Small intestine (tissue), 7 donors: ENCODE results near the gene RGS3. TPM values are rescaled to one million over a fixed set of nuclear protein-coding genes. Genes with fewer than 3 reads are reported as not detected.
"Not testable (repeated sequence)": the region's sequence is repeated elsewhere in the genome, so short reads cannot be mapped to it uniquely, and the experiment has no call there.

Source experiments
- DNase-seq, 2 donors: peaks; one replicate each; pipeline versions ENCODE4 v3.0.0 to v3.0.0-alpha.2; 2013
- FAIRE-seq: peaks from 2 replicates; lab custom pipeline; 2012; peaks lifted over from hg19 to GRCh38; lab: Jason Lieb, UNC
- H3K27ac ChIP-seq, 3 donors: one replicate each; pipeline ENCODE4 v1.5.1; 2013; ENCODE audit warnings: low read length in 2 of 3, mild to moderate bottlenecking in 2 of 3, control low read depth in 1 of 3, inconsistent platforms in 1 of 3, low read depth in 1 of 3, moderate library complexity in 1 of 3
- H3K27me3 ChIP-seq, 3 donors: one replicate each; pipeline ENCODE4 v1.6.1; 2013; ENCODE audit warnings: low read length in 3 of 3, inconsistent platforms in 1 of 3; ENCODE audit not compliant: control insufficient read depth in 3 of 3, insufficient read depth in 3 of 3
- H3K36me3 ChIP-seq, 3 donors: one replicate each; pipeline ENCODE4 v1.6.1; 2013; ENCODE audit warnings: low read length in 3 of 3, inconsistent platforms in 1 of 3, low read depth in 1 of 3, mild to moderate bottlenecking in 1 of 3, moderate library complexity in 1 of 3; ENCODE audit not compliant: control insufficient read depth in 3 of 3, insufficient read depth in 2 of 3
- H3K4me1 ChIP-seq, 3 donors: one replicate each; pipeline ENCODE4 v1.6.1; 2013; ENCODE audit warnings: low read length in 2 of 3, inconsistent platforms in 1 of 3, low read depth in 1 of 3, mild to moderate bottlenecking in 1 of 3, moderate library complexity in 1 of 3; ENCODE audit not compliant: control insufficient read depth in 3 of 3, insufficient read depth in 2 of 3
- H3K4me3 ChIP-seq, 3 donors: one replicate each; pipeline ENCODE4 v1.5.1; 2013; ENCODE audit warnings: low read length in 3 of 3, control low read depth in 1 of 3, inconsistent platforms in 1 of 3, low read depth in 1 of 3, mild to moderate bottlenecking in 1 of 3, moderate library complexity in 1 of 3
- H3K9me3 ChIP-seq, 2 donors: one replicate each; pipeline ENCODE4 v1.6.1; 2013; ENCODE audit warnings: low read depth in 1 of 2, low read length in 1 of 2; ENCODE audit not compliant: control insufficient read depth in 2 of 2, insufficient read depth in 1 of 2
- WGBS, 3 donors: extraction: QIAGEN DNeasy Blood & Tissue Kit; methylation state at CpG; one replicate each; pipeline ENCODE4 v1.1.7; 2013; 5-methylcytosine and 5-hydroxymethylcytosine counted together
- polyA plus RNA-seq, 4 donors: library from polyadenylated mRNA; stranded (reverse) in 3 of 4; unstranded in 1 of 4; fragments of 200-250 nt in 3 of 4; fragments of 120-200 nt in 1 of 4; gene quantifications; one replicate each; pipeline versions ENCODE4 v1.2.1 to v1.2.3, GENCODE V29; 2013
- donor health status: healthy with polysubstance abuse.
- donor health status: control.
- donor health status: control.
- donor health status: Bipolar disorder and iron deficiency.
- donor health status: healthy.

Gene RGS3
- polyA plus RNA-seq, 4 donors: 23.0 to 37.0 (median 26.4) TPM

DNA sequence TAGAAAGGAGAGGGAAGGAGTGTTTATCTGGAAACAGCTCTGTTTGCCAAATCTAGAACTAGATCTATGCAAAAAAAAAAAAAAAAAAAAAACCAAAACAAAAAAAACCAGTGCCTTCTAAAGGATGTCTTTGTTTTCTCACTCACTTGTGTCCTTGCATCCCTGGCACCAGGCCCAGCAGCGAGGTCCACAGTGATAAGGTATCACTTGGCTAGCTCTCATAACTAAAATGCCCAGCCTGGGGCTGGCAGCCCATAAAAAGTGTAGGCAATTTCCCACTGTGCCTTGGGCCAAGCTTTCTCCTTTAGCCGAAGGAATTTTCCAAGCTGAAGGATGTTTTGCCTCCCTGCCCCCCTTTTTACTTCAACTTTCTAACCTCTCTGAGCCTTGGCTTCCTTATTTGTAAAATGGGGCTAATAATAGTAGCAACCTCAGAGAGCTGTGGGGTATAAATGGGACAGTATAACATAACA is 20.8 kb downstream of the RGS3 start:
- 8 to 26% (median 21%) methylated on average over 2 of the region's 2 CpGs for WGBS, 3 donors
- Histone ChIP-seq H3K9me3 (no peaks in the 10 kb centered on the region), H3K4me1 (peaks cover 0 to 2% (median under 1%) of the 10 kb centered on the region in 3 donors), H3K4me3 (no peak overlapping the region), H3K27ac (no peak overlapping the region), H3K36me3 (peaks cover 0 to 43% (median 2%) of the 10 kb centered on the region in 3 donors), H3K27me3 (no peaks in the 10 kb centered on the region)
- peak in 1 of 2 donors; percentile 55 for DNase-seq
- FAIRE-seq: no peak

DNA sequence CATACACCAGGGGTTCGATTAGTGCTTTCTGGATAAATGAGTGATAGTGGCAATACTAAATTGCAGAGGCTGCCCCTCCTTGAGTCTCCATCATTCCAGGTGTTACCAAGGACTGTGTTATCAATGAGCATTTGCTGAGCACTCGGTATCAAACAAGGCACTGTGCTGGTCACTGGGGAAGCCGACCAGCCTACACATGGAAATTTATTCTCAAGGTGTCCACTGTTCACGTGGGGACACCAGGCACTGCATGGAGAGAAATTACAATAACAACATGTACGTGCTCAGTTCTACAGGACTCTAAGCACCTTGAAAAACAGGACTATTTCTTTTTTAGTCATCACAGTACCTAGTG is 22.2 kb downstream of the RGS3 start:
- 79 to 89% (median 82%) methylated on average over 5 of the region's 5 CpGs for WGBS, 3 donors
- Histone ChIP-seq H3K4me3 (no peak overlapping the region), H3K36me3 (peaks cover 0 to 39% (median 2%) of the 10 kb centered on the region in 3 donors), H3K27me3 (no peaks in the 10 kb centered on the region), H3K4me1 (peaks cover 0 to 2% (median 0%) of the 10 kb centered on the region in 3 donors), H3K27ac (no peak overlapping the region), H3K9me3 (no peaks in the 10 kb centered on the region)
- FAIRE-seq (no peak), DNase-seq (no peak)

DNA sequence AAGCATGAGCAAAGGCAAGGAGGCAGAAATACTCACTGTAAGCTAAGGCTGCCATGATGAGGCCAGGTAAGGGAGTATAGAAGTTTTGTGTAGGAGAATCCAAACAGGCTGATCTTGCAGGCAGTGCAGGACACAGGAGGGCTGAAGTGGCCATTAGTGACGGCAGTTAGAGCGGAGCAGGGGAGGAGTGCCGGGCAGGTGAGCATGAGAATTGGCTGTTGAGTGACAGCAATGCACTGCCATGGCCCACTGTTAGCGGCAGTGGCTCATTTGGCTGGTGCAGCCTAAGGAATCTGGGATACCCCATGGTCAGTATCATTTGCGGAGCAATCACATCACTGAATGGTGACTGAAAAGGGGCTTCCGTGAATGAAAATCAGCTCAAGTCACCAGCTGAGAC is 22.8 kb downstream of the RGS3 start:
- Histone ChIP-seq H3K27me3 (no peaks in the 10 kb centered on the region), H3K36me3 (peaks cover 0 to 39% (median 2%) of the 10 kb centered on the region in 3 donors), H3K4me1 (peaks cover 0 to 2% (median 0%) of the 10 kb centered on the region in 3 donors), H3K4me3 (no peak overlapping the region), H3K9me3 (no peaks in the 10 kb centered on the region), H3K27ac (no peak overlapping the region)
- DNase-seq (no peak), FAIRE-seq (no peak)
- WGBS, 3 donors: 91 to 98% (median 94%) methylated on average over 6 of the region's 6 CpGs

DNA sequence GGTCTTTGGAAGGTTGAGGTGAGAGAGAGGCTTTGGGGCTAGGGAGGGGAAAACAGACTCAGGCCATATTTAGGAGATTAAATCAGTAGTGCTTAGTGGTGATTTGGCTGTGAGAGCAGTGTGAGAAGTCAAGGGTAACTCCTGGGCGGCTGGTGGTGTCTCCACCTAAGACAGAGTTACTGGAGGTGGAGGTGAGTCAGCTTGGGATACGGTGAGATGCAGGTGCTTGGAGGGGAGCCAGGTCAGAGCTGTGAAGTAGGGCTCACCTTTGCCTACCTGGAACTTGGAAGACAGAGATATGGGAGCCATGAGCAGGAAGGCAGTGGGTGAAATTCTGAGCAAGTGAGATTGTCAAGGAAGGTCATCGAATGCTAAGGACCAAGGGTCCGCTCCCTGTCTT is 24.5 kb downstream of the RGS3 start:
- Histone ChIP-seq H3K27ac (peak overlapping the region in 2 of 3 donors; percentile 28 to 41), H3K36me3 (peaks cover 0 to 31% (median 2%) of the 10 kb centered on the region in 3 donors), H3K9me3 (no peaks in the 10 kb centered on the region), H3K4me3 (no peak overlapping the region), H3K27me3 (no peaks in the 10 kb centered on the region), H3K4me1 (peaks cover 0 to 10% (median 2%) of the 10 kb centered on the region in 3 donors)
- WGBS, 3 donors: 25 to 64% (median 52%) methylated on average over 4 of the region's 4 CpGs
- DNase-seq (peak in 1 of 2 donors; percentile 85), FAIRE-seq (no peak)

DNA sequence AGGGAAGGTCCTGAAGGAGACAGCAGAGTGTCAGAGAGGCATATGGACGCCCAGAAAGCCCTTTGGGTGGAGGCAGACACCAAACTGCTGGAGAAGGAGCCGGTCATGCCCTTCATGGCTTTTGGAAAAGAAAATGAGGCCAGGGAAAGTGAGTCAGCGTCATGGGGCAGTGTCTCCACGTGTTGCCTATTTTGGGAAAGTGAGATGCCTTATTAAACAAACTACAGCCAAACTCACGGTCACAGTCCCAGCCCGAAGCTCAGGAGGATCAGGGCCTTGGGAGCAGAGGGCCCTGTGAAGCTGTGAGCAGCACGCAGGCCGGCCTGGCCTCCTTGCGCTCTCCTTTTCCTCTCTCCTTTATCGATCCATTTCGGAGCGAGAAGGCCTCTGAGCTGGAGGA is 25.0 kb downstream of the RGS3 start:
- Histone ChIP-seq H3K9me3 (no peaks in the 10 kb centered on the region), H3K27ac (peak overlapping the region in 2 of 3 donors; percentile 28 to 41), H3K27me3 (no peaks in the 10 kb centered on the region), H3K36me3 (peaks cover 0 to 27% (median 2%) of the 10 kb centered on the region in 3 donors), H3K4me3 (no peak overlapping the region), H3K4me1 (peaks cover 0 to 14% (median 2%) of the 10 kb centered on the region in 3 donors)
- WGBS, 3 donors: 80 to 86% (median 81%) methylated on average over 12 of the region's 12 CpGs
- FAIRE-seq (no peak), DNase-seq (no peak)

DNA sequence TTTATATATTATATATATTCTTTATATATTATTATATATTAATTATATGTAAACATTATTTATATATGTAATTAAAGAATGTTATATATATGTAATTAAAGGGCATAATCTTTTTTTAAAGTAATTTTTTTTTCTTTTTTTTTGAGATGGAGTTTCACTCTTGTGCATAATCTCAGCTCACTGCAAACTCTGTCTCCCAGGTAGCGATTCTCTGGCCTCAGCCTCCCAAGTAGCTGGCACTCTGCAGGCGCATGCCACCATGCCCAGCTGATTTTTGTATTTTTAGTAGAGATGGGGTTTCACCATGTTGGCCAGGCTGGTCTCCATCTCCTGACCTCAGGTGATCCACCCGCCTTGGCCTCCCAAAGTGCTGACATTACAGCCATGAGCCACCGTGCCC is 27.6 kb downstream of the RGS3 start:
- not testable (repeated sequence) for H3K27ac ChIP-seq, H3K4me3 ChIP-seq, FAIRE-seq, H3K27me3 ChIP-seq, DNase-seq, H3K9me3 ChIP-seq
- H3K36me3 ChIP-seq: peaks cover 0 to 22% (median 2%) of the 10 kb centered on the region in 3 donors
- 90 to 95% (median 94%) methylated on average over 4 of the region's 4 CpGs for WGBS, 3 donors
- peaks cover 0 to 15% (median 0%) of the 10 kb centered on the region in 3 donors for H3K4me1 ChIP-seq

DNA sequence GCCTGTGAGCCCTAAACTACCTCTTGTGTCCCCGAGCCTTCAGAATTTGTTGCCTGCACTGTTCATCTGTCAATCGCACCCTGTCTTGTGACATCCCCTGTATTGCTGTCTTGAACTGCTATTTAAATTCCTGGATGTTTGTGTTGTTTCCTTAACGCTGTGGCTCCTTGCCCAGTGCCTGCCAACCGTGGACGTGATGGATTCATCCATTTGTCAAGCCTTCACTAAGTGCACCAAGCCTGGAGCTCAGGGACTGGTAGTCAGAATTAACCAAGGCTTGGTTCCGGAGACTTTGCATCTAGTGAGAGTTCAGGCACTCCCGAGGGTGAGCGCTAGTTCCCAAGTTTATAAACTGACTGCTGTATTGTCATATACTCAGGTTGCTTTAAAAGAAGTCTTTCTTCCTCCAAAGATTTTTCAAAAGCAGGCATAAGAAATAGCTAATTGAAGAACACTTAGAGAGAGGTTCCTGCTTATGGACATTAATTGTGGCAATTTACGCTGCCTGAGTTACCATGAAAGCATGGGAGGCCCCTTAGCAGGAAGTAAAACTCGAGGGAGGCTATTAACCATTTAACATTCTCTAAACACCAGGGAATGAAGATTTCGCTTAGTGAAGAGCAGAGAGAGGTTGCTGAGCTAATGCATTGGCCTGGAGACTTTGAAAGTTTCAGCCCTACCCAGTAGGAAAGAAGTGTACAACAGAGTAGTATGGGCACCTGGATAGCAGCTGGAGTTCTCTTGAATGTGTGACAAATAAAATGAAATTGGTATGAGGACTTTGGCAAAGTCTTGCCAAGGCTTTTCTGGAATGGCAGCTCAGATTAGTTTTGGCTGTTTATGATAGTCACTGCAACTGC is 29.0 kb downstream of the RGS3 start:
- Histone ChIP-seq H3K27me3 (no peaks in the 10 kb centered on the region), H3K4me3 (no peak overlapping the region), H3K9me3 (no peaks in the 10 kb centered on the region), H3K27ac (peak overlapping the region in 1 of 3 donors; percentile 11), H3K36me3 (peaks cover 0 to 24% (median 0%) of the 10 kb centered on the region in 3 donors), H3K4me1 (peaks cover 0 to 15% (median 0%) of the 10 kb centered on the region in 3 donors)
- DNase-seq: peak in 1 of 2 donors; percentile 42
- 56 to 69% (median 63%) methylated on average over 11 of the region's 11 CpGs for WGBS, 3 donors
- FAIRE-seq: no peak

DNA sequence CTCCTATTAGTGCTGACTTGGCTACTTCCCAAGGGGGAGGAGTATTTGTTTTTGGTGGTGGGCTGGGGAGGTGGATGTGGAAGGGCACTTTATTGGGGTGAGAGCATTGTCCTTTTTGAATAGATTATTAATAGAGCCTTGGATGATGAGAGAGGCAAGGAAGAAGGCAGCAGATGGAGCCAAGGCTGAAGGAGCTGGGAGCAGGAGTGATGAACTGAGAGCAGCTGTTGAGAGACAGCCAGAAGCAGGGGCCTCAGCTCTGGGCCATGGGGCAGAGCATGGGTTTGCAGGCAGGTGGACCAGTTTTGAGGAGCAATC is 29.6 kb downstream of the RGS3 start:
- FAIRE-seq: no peak
- H3K4me3 ChIP-seq: no peak overlapping the region
- peaks cover 0 to 26% (median 0%) of the 10 kb centered on the region in 3 donors for H3K36me3 ChIP-seq
- no peak for DNase-seq
- H3K27me3 ChIP-seq: no peaks in the 10 kb centered on the region
- H3K27ac ChIP-seq: peak overlapping the region in 1 of 3 donors; percentile 11
- H3K4me1 ChIP-seq: peaks cover 0 to 15% (median 0%) of the 10 kb centered on the region in 3 donors
- H3K9me3 ChIP-seq: no peaks in the 10 kb centered on the region
